Duodenal mucosa (tissue), 2 donors: ENCODE measurements around the gene TMEM145.

Experiments
- H3K27ac ChIP-seq: one replicate; pipeline ENCODE4 v1.7.0; 2013; ENCODE audit warnings: low read depth, low read length
- H3K27me3 ChIP-seq, 2 donors: one replicate each; pipeline ENCODE4 v1.7.0; 2013; ENCODE audit warnings: low read length in 2 of 2, control low read depth in 1 of 2; ENCODE audit not compliant: insufficient read depth in 2 of 2, control insufficient read depth in 1 of 2
- H3K36me3 ChIP-seq, 2 donors: one replicate each; pipeline ENCODE4 v1.7.0; 2013; ENCODE audit warnings: low read length in 2 of 2, control low read depth in 1 of 2; ENCODE audit not compliant: insufficient read depth in 2 of 2, control insufficient read depth in 1 of 2
- H3K4me1 ChIP-seq, 2 donors: one replicate each; pipeline ENCODE4 v1.7.0; 2013; ENCODE audit warnings: low read length in 2 of 2, control low read depth in 1 of 2; ENCODE audit not compliant: insufficient read depth in 2 of 2, control insufficient read depth in 1 of 2
- H3K4me3 ChIP-seq, 2 donors: one replicate each; pipeline ENCODE4 v1.7.0; 2013; ENCODE audit warnings: low read length in 2 of 2, low read depth in 1 of 2
- H3K9ac ChIP-seq, 2 donors: one replicate each; pipeline ENCODE4 v1.7.0; 2013; ENCODE audit warnings: low read length in 2 of 2, low read depth in 1 of 2
- H3K9me3 ChIP-seq, 2 donors: one replicate each; pipeline ENCODE4 v1.7.0; 2013; ENCODE audit warnings: low read length in 2 of 2, control low read depth in 1 of 2; ENCODE audit not compliant: control insufficient read depth in 1 of 2

The TMEM145 gene

GRCh38 chr19:42348211-42348610, 35.1 kb downstream of the TMEM145 start:
- H3K4me3 ChIP-seq: no peak overlapping the region
- no peaks in the 10 kb centered on the region for H3K27me3 ChIP-seq
- no peak overlapping the region for H3K9ac ChIP-seq
- no peaks in the 10 kb centered on the region for H3K9me3 ChIP-seq
- H3K36me3 ChIP-seq: peaks cover 4 to 17% of the 10 kb centered on the region in 2 donors
- H3K4me1 ChIP-seq: no peaks in the 10 kb centered on the region
- no peak overlapping the region for H3K27ac ChIP-seq

DNA sequence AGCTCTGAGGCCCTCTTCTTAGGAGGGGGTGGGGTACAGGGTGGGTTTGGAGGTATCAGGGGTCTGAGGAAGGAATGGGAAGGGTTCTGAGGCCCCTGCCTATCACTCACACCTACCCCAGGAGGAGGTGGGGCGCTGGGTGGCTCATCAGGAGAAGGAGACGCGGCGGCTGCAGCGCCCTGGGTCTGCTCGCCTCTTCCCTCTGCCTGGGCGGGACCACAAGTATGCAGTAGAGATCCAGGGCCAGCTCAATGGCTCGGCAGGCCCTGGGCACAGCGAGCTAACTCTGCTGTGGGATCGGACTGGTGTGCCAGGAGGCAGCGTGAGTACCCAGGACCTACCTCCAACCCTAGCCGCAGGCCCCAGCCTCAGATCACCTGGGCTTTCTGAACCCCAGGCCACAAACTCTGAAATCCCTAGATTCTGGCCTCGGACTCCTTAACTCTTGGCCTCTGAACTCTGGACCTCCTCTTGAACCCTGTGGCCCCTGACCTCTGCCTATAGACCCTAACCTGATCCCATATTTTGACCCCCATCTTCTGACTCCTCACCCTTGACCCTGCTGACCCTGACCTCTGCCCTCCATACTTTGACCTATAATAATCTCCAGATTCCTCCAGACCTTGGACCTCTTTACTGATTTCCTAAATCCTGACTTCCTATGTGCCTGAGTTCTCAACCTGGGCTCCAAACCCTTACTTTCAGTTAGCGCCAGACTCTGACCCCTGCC, 36.4 kb downstream of the TMEM145 start:
- no peaks in the 10 kb centered on the region for H3K9me3 ChIP-seq
- no peak overlapping the region for H3K4me3 ChIP-seq
- no peaks in the 10 kb centered on the region for H3K4me1 ChIP-seq
- H3K27me3 ChIP-seq: no peaks in the 10 kb centered on the region
- H3K36me3 ChIP-seq: peaks cover 11 to 27% of the 10 kb centered on the region in 2 donors
- H3K9ac ChIP-seq: no peak overlapping the region
- H3K27ac ChIP-seq: no peak overlapping the region

DNA sequence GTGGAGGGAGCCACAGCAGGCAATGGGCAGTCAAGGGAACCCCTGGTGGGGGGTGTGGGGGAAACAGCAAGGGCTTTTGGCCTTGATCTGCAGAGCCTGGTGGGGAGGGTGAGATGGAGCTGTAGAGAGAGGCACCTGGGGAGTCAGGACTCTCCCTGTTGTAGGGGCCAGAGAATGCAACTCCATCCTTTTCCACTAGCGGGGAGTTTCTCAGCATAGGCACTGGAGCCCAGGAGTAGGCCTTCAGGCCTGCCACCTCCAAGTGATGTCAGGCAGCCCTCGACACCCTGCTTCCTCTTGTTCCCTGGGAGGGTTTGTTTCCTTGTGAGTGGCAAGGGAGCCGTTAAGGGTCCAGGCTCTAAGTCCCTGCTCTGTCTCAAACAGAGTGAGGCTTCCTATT, 37.3 kb downstream of the TMEM145 start:
- Histone ChIP-seq H3K9me3 (no peaks in the 10 kb centered on the region), H3K4me1 (no peaks in the 10 kb centered on the region), H3K9ac (no peak overlapping the region), H3K4me3 (no peak overlapping the region), H3K27me3 (no peaks in the 10 kb centered on the region), H3K36me3 (peaks cover 11 to 29% of the 10 kb centered on the region in 2 donors), H3K27ac (no peak overlapping the region)

DNA sequence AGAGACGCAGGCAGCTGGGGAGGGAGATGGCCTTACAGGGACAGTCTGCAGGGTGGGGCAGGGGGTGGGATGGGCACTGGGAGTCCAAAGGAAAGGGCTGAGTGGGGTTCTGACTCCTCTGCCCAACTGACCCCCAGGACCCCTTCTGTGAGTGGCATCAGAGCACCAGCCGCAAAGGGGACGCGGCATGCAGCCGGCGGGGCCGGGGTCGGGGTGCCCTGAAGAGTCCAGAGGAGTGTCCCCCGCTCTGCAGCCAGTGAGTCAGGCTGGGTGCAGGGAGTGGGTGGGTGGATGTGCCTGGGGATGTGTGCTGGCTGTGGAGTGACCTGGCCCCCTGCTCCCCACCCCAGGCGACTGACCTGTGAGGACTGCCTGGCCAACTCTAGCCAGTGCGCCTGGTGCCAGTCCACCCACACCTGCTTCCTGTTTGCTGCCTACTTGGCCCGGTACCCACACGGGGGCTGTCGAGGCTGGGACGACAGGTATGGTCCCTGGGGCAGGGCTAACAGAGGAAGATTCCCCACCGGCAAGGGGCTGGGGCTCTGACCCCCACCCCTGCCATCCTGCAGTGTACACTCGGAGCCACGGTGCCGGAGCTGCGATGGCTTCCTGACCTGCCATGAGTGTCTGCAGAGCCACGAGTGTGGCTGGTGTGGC, 38.1 kb downstream of the TMEM145 start:
- Histone ChIP-seq H3K36me3 (peaks cover 11 to 33% of the 10 kb centered on the region in 2 donors), H3K27me3 (no peaks in the 10 kb centered on the region), H3K9me3 (no peaks in the 10 kb centered on the region), H3K27ac (no peak overlapping the region), H3K4me3 (no peak overlapping the region), H3K4me1 (no peaks in the 10 kb centered on the region), H3K9ac (no peak overlapping the region)

DNA sequence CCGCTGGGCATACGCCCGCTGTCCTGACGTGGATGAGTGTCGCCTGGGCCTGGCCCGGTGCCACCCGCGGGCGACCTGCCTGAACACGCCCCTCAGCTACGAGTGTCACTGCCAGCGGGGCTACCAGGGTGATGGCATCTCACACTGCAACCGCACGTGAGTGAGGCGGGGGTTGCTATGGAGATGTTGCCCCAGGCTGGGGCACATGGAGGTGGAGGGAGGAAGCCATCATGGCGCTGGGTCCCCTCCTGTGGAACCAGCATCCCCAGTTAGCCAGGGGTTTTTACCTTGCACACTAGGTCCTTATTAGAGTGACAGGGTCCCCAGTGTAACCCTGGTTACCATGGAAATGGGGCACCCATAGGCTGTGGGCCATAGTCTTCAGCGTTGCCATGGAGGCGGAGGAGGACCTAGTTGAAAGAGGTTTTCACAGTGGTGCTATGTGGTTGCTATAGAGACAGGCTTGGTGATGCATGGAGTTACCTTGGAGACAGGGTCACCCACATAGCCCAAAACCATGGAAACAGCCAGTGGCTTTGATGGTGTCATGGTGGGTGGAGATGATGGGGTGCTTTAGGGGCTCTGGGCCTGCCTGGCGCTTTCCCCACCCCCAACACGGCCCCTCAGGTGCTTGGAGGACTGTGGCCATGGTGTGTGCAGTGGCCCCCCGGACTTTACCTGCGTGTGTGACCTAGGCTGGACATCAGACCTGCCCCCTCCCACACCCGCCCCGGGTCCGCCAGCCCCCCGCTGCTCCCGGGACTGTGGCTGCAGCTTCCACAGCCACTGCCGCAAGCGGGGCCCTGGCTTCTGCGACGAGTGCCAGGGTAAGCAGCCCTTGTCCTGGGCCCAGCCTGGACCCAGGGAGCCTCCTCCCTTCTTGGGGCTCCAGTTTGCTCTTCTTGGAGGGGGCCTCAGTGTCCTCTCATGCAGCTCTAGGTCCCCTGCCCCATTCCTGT, 39.5 kb downstream of the TMEM145 start:
- Histone ChIP-seq H3K9ac (no peak overlapping the region), H3K9me3 (no peaks in the 10 kb centered on the region), H3K36me3 (peaks cover 17 to 38% of the 10 kb centered on the region in 2 donors), H3K4me3 (no peak overlapping the region), H3K27ac (no peak overlapping the region), H3K4me1 (no peaks in the 10 kb centered on the region), H3K27me3 (no peaks in the 10 kb centered on the region)

- H3K9ac ChIP-seq: no peak overlapping the region
- H3K27me3 ChIP-seq: no peaks in the 10 kb centered on the region
- H3K27ac ChIP-seq: no peak overlapping the region
- no peaks in the 10 kb centered on the region for H3K4me1 ChIP-seq
- H3K4me3 ChIP-seq: no peak overlapping the region
- H3K36me3 ChIP-seq: peaks cover 13 to 43% of the 10 kb centered on the region in 2 donors
- H3K9me3 ChIP-seq: no peaks in the 10 kb centered on the region
Observed at GRCh38 chr19:42353341-42354015, 40.4 kb downstream of the TMEM145 start.

DNA sequence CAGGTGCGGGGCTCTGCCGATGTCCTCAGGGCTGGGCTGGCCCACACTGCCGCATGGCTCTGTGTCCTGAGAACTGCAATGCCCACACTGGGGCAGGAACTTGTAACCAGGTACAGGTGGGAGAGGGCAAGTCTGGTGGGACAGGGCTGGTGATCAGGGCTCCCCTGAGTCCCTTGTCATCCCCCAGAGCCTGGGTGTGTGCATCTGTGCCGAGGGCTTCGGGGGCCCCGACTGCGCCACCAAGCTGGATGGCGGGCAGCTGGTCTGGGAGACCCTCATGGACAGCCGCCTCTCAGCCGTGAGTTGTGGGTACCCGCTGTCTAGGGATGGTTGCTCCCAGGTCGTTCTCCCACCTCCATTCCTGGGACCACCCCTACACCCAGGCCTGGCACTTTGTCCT, 42.8 kb downstream of the TMEM145 start:
- no peak overlapping the region for H3K4me3 ChIP-seq
- H3K27me3 ChIP-seq: no peaks in the 10 kb centered on the region
- H3K27ac ChIP-seq: no peak overlapping the region
- no peak overlapping the region for H3K9ac ChIP-seq
- peaks cover 13 to 43% of the 10 kb centered on the region in 2 donors for H3K36me3 ChIP-seq
- no peaks in the 10 kb centered on the region for H3K4me1 ChIP-seq
- H3K9me3 ChIP-seq: no peaks in the 10 kb centered on the region

DNA sequence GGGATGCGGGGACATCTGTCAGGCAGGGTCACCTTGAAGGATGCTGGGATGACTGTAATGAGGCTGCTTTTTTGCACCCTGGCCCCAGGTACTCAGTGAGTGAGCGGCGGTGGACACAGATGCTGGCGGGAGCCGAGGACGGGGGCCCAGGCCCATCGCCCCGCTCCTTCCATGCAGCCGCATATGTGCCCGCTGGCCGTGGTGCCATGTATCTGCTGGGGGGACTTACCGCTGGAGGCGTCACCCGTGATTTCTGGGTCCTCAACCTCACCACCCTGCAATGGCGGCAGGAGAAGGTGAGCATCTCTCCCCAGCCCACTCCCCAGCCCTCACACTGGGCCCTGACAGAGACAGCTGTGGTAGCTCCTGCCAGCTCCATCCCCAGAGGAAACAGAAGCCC, 43.6 kb downstream of the TMEM145 start:
- Histone ChIP-seq H3K36me3 (peaks cover 13 to 37% of the 10 kb centered on the region in 2 donors), H3K27me3 (no peaks in the 10 kb centered on the region), H3K9me3 (no peaks in the 10 kb centered on the region), H3K4me3 (no peak overlapping the region), H3K9ac (no peak overlapping the region), H3K4me1 (no peaks in the 10 kb centered on the region), H3K27ac (no peak overlapping the region)

- Histone ChIP-seq H3K27ac (no peak overlapping the region), H3K4me1 (no peaks in the 10 kb centered on the region), H3K36me3 (peaks cover 13 to 41% of the 10 kb centered on the region in 2 donors), H3K9ac (no peak overlapping the region), H3K4me3 (no peak overlapping the region), H3K27me3 (no peaks in the 10 kb centered on the region), H3K9me3 (no peaks in the 10 kb centered on the region)
Observed at GRCh38 chr19:42357290-42357689, 44.2 kb downstream of the TMEM145 start.
